SK-N-MC (cell line): ENCODE data around the gene ARFIP1.

Experiments used
- EZH2 ChIP-seq: fragments of 200-600 bp; sonication (generic); IDR thresholded peaks from one replicate; pipeline ENCODE4 v1.6.1; 2017; ENCODE audit warnings: antibody characterized with exemption
- POLR2AphosphoS5 ChIP-seq: IDR thresholded peaks from 2 replicates; pipeline ENCODE4 v1.6.1; 2012; ENCODE audit warnings: mild to moderate bottlenecking, low read depth, low read length, borderline replicate concordance

GRCh38 chr4:152957437-152958171, 177.8 kb downstream of the ARFIP1 start:
- TF ChIP-seq EZH2 (no peak), POLR2AphosphoS5 (no peak)
